Gastroesophageal sphincter (tissue), 3 donors: ENCODE measurements around the gene IFT74.

ENCODE experiments used
- POLR2A ChIP-seq, 2 donors: fragments of 450-650 bp; IDR thresholded peaks; one replicate each; pipeline ENCODE4 v1.6.1; 2017; ENCODE audit warnings: antibody characterized with exemption in 2 of 2, mild to moderate bottlenecking in 2 of 2, moderate library complexity in 1 of 2
- TF ChIP-seq, protein P1 (sequence below), 4 experiments: fragments of 200-600 bp in 2 of 4; fragments of 450-650 bp in 2 of 4; sonication (generic) in 1 of 4; IDR thresholded peaks; one replicate each; pipeline ENCODE4 v1.5.1; 2017 to 2019; ENCODE audit warnings: antibody characterized with exemption in 4 of 4, mild to moderate bottlenecking in 2 of 4, moderate library complexity in 2 of 4

DNA sequence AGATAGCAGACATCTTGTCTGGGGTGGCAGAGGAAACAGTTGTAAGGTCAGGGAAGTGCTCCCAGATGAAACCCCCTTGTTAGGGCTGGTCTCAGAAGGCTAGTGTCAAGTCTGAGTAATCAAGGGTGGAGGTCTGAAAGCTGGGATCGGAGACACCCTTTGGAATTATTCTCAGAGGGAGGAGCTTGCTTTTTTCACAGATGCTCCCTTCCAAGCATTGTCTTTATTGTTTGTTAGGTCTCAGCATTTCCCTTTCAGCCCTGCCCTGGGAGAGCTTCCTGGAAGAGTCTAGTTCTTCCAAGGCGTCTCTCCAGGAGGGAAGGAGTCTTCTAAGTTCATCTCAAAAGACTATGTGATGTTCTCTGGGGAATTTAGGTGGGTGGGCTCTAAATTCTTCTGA lies 156.0 kb downstream of the IFT74 start:
- TF ChIP-seq, protein P1, sequence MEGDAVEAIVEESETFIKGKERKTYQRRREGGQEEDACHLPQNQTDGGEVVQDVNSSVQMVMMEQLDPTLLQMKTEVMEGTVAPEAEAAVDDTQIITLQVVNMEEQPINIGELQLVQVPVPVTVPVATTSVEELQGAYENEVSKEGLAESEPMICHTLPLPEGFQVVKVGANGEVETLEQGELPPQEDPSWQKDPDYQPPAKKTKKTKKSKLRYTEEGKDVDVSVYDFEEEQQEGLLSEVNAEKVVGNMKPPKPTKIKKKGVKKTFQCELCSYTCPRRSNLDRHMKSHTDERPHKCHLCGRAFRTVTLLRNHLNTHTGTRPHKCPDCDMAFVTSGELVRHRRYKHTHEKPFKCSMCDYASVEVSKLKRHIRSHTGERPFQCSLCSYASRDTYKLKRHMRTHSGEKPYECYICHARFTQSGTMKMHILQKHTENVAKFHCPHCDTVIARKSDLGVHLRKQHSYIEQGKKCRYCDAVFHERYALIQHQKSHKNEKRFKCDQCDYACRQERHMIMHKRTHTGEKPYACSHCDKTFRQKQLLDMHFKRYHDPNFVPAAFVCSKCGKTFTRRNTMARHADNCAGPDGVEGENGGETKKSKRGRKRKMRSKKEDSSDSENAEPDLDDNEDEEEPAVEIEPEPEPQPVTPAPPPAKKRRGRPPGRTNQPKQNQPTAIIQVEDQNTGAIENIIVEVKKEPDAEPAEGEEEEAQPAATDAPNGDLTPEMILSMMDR (IDR thresholded peaks at IDR 0.05) = no peak
- TF ChIP-seq POLR2A (IDR thresholded peaks at IDR 0.05) = no peak
